ENCODE measurements around the gene CEP63.
"Not testable (repeated sequence)": the region's sequence is repeated elsewhere in the genome, so short reads cannot be mapped to it uniquely, and the experiment has no call there.

The CEP63 gene

DNA sequence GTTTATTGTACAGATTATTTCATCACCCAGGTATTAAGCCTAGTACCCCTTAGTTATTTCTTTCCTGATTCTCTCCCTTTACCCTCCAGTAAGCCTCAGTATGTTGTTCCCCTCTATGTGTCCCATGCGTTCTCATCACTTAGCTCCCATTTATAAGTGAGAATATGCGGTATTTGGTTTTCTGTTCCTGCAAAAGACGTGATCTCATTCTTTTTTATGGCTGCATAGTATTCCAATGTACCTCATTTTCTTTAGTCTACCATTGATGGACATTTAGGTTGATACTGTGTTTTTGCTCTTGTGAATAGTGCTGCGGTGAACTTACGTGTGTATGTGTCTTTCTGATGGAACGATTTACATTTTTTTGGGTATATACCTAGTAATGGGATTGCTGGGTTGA lies 36.7 kb downstream of the CEP63 start:
- DNase-seq: no peak

GRCh38 chr3:134525293-134525692 lies 39.4 kb downstream of the CEP63 start:
- DNase-seq: no peak

GRCh38 chr3:134526319-134526718 lies 40.5 kb downstream of the CEP63 start:
- no peak for DNase-seq

GRCh38 chr3:134527037-134527436 lies 41.2 kb downstream of the CEP63 start:
- no peak for DNase-seq

DNA sequence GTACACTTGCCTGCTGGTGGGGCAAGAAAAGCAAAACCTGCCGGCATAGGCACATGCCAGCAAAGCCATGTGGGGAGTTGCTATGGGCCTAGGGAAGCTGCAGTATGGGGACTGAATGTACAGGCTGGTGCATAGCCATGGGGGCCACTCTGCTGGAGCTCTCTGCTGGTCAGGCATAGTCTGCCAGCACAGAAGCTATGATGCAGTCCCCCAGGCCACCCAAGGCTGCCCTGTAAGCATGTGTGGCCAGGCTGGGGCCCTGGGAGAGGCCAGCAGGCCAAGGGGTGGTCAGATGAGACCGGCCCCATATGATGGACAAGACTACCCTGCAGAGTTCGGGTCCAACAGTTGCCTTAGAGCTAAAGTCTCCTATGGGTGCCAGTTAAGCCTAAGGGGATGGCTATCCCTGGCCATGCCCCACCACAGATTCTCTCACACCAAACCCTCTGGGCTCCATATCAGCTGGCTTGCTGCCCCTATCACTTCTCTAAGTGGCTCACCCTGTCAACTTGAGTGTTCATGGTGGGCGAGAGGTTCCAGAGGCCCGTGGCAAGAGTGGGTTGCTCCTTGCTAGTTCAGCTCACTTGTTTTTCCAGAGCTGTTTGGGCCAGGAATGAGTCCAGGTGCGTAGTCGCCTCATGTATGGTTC lies 41.8 kb downstream of the CEP63 start:
- DNase-seq: no peak

DNA sequence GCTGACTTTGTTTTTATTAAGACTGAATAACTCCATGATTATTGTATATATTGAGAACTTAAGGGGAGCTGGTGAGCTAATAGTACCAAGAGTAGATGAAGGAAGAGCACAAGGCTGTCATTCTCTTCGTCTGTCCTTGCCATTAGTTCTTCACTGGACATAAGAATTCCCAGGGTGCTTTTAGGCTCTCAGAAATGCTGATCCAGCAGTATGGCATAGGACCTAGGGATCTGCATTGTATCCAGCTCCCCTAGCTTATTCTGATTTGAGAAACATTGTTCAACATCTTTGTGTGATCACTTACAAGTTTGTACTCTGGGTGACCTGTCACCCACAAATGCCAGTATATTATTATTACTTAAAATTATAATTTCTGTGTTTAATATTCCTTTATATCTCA lies 47.6 kb downstream of the CEP63 start:
- no peak for DNase-seq

DNA sequence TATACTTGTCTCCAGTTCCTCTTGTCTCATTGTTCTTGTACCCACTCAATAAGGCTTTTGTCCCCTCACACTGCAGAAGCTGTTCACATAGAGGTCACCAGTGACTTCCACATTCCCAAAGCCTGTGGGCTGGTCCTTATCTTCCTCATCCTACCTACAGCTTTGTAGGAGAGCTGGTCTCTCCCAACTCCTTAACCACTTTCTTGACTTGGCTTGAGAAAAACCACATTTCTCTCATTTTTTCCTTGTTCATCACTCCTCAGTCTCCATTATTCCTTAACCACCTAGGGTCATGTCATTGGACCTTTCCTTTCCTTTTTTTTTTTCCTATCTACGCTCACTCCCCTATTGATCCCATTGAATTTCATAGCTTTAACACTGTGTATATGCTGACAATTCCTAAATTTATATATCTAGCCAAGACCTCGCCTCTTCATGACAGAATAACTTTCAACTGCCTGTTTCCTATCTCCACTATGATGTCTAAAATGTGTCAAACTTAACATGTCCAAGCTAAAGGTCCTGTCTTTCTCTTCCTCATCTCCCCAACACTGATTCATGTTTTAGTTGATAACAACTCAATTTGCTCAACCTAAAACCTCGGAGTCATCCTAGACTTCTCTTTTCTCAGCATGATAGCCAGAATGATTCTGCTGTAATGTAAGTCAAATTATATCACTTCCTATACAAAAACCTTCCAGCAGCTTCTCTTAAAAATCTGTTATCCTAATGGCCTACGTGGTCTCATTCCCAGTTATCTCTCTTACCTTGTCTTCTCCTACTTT lies 49.5 kb downstream of the CEP63 start:
- no peak for DNase-seq

- no peak for DNase-seq
These were observed 50.9 kb downstream of the CEP63 start for GRCh38 chr3:134536781-134537180.

DNA sequence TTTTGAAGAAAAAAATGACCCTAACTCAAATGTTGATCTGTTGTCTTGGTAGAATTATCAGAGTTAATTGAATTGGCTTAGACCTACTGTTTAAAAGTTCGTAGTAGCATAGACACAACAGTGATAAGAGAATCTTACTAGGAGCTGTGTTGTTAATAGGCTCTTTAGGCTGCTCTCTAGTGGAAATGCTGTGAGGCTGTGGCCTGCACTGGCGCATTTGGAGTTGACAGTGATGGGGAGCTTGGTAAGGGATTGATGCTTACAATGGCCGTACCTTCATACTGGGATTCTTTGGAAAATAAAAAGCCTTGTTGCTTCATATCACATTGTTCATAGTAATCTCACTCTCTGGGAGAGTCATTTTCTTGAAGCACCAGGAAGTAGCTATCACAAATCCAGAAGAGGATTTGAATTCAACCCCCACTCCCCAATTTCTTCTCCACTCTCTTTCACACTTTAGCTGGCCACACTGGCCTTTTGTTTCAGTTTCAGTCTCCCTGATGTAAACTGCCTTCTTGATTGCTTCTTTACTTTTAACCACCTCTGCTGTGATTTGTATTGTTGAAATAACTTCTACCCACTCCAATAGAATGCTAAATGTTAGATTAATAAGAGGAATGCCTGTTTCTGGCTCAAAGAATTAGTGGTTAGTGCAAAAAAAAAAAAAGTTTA lies 56.6 kb downstream of the CEP63 start:
- no peak for DNase-seq

- DNase-seq: no peak
These were observed 57.3 kb downstream of the CEP63 start for GRCh38 chr3:134543113-134543512.

DNA sequence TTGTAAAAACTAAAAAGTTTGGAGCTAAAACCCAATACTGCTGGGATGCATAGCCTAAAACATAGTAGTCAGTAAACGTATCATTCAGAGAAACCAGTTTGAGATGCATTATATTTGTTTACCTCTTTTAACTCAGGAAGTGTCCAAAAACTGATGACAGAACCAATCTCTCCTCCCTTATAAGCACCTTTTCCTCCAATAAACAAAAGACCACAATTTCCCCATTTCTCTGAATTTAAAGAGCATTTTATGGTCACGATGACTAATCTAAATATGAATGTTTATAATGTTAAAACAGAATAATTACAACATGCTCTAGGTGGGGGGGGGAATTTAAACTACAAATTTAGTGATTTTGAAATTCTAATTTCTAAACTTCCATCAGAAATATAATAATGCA lies 58.5 kb downstream of the CEP63 start:
- DNase-seq: no peak

- not testable (repeated sequence) for DNase-seq
These were observed 58.9 kb downstream of the CEP63 start for GRCh38 chr3:134544783-134545182.

- DNase-seq: no peak
These were observed 60.0 kb downstream of the CEP63 start for GRCh38 chr3:134545818-134546217.

GRCh38 chr3:134552784-134553183 lies 66.9 kb downstream of the CEP63 start:
- no peak for DNase-seq

DNA sequence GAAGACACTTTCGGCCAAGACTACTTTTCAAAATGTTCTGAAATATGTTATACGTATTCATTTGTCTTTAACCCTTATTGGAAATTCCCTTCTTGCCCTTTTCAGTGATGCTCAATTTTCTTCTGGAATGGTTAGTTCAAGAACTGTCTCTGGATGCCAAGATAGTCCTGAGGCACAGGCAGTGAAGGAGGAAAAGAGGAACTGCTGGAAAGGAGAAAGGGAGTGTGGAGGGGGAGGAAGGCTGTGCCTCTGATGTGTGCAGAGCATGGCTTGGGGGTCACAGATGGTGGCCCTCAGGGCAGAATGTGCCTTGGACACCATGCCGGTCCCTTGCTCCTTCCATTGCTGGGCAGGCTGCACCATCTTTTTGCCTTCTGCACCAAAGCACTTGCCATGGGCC lies 73.7 kb downstream of the CEP63 start:
- DNase-seq: no peak

- no peak for DNase-seq
These were observed 76.2 kb downstream of the CEP63 start for GRCh38 chr3:134562055-134562454.

DNA sequence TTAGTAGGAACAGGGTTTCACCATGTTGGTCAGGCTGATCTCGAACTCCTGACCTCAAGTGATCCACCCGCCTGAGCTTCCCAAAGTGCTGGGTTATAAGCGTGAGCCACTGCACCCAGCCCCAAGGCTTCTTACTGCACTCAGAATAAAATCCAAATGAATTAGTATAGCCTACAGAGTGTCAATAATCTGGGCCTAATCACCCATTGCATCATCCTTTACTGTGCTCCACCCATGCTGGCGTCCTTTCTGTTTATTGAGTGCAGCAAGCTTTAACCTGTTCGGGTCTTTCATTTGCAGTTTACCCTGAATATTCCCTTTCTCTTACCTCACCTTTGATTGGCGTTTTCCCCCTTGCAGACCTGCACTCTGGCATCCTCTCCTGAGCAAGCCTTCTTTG lies 77.7 kb downstream of the CEP63 start:
- DNase-seq: no peak

- no peak for DNase-seq
These were observed 79.1 kb downstream of the CEP63 start for GRCh38 chr3:134564991-134565390.

GRCh38 chr3:134567605-134568004 lies 81.7 kb downstream of the CEP63 start:
- DNase-seq: no peak

- no peak for DNase-seq
These were observed 82.9 kb downstream of the CEP63 start for GRCh38 chr3:134568790-134569189.

- DNase-seq: not testable (repeated sequence)
These were observed 84.0 kb downstream of the CEP63 start for GRCh38 chr3:134569899-134570298.

DNA sequence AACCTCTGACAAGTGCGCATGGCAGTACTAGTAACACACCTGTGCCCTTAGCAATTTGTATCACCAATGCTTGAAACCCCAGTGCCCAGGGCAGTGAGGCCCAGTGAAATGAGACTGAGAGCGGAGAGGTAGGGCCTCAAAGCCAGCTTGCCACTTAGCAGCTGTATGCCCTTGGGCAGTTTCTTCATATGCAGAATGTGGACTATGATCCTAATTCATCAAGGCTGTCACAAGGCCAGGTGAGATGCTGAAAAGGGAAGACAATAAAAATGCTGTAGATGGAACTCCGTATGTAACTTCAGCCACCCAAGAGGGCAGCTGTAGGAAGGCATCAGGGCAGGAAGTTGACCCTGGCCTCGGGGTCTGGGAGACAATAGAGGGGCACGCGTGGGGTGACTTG lies 90.6 kb downstream of the CEP63 start:
- DNase-seq: no peak

DNA sequence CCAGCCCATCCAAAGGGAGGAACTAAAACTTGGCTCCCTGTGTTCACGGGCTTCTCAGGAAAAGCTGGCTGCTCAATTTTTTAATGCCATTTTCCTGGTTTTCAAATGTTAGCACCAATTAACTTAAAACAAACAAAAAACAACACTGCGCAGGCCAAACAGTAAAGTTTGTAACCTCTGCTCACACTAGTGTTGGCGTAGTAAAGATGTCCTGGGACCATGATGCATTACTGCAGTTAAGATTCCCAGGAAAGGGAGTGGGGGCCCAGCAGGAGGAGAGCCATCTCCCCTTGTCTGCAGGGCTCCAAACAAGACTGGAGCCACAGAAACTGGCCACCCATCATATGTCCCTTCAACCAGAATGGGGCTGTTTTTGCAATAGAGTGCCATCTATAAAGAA lies 91.0 kb downstream of the CEP63 start:
- DNase-seq: no peak

DNA sequence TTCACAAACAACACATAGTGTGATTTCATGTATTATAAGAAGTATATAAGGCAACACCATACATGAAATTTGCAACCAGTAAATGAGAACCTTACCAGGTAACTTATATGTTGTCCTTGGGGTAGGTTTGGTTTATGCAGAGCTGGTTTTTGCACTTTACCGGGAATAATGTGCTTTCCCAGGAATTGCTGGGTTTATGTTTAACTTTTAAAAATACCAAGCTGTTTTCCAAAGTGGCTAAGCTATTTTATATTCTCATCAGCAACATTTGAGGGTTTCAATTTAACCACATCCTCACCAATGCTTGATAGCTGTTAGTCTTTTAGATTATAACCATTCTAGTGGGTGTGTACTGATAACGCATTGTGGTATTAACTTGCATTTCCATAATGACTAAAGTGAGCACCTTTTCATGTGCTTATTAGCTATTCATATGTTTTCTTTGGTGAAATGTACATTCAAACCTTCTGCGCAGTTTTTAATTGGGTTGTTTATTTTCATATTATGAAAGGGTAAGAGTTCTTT lies 93.3 kb downstream of the CEP63 start:
- no peak for DNase-seq
